HFFc6 (cell line): ENCODE results near the gene ABCC9. TPM values are rescaled to one million over a fixed set of nuclear protein-coding genes. Genes with fewer than 3 reads are reported as not detected.

Experiments used
- DNase-seq: peaks from one replicate; pipeline ENCODE4 v3.0.0-alpha.2; 2018
- H3K27ac Mint-ChIP-seq: 2 replicates; pipeline ENCODE4 v1.8.0; 2020; ENCODE audit warnings: mild to moderate bottlenecking, mixed read lengths
- H3K27me3 Mint-ChIP-seq: 2 replicates; pipeline ENCODE4 v1.8.0; 2021; ENCODE audit warnings: mild to moderate bottlenecking, moderate library complexity, mixed read lengths; ENCODE audit not compliant: insufficient read depth
- H3K36me3 Mint-ChIP-seq: 2 replicates; pipeline ENCODE4 v1.8.0; 2021; ENCODE audit warnings: low read depth, mixed read lengths
- H3K4me1 Mint-ChIP-seq: 2 replicates; pipeline ENCODE4 v1.8.0; 2020; ENCODE audit warnings: low read depth, mixed read lengths
- H3K4me3 Mint-ChIP-seq: 2 replicates; pipeline ENCODE4 v1.8.0; 2020; ENCODE audit warnings: mild to moderate bottlenecking, moderate library complexity, mixed read lengths
- H3K9me3 Mint-ChIP-seq: 2 replicates; pipeline ENCODE4 v1.8.0; 2020; ENCODE audit warnings: mild to moderate bottlenecking, mixed read lengths
- total RNA-seq, 6 experiments: library from RNA; stranded (reverse); fragmentation: NEBNext Ultra II Directional; extraction: Animal tissue kit (Norgen Biotek cat#: 25700); gene quantifications; 2 replicates in 1 of 6; 3 replicates in 5 of 6; pipeline ENCODE4 v1.2.3, GENCODE V29; 2021
- TF ChIP-seq, protein P1 (sequence below): fragments of 200-600 bp; sonication (generic); IDR thresholded peaks from 2 replicates; pipeline ENCODE4 v1.5.0; 2021; ENCODE audit warnings: antibody characterized with exemption, mild to moderate bottlenecking

ABCC9 gene
- total RNA-seq, 6 experiments from 2014 or later = 0.81 to 9.7 (median 8.2) TPM

DNA sequence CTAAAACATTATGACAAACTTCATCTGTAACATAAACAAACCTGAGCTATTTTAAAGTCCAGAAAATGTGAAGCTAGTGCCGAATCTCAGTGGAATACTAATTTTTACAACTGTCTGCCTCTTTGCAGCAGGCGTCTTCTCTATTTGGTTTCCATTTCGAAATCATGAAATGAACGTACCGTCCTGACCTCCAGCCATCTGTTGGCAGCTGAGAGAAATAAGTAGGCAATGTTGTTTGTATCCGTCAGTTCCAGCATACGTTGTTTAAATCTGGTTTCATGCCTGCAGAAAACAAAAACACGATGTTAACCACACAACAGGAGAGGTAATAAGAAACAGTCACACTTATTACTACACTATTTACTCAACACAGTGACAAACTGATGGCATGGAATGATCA is 112.4 kb downstream of the ABCC9 start:
- Mint-ChIP-seq H3K36me3 (0 out of 2 replicates have a peak, but pooled peaks cover 13% of the 10 kb centered on the region), H3K4me1 (peaks cover 18% of the 10 kb centered on the region; the same call in 1 of the 2 replicates), H3K4me3 (no peak overlapping the region), H3K27ac (no peak overlapping the region), H3K9me3 (peaks cover 14% of the 10 kb centered on the region; the same call in 1 of the 2 replicates), H3K27me3 (no peaks in the 10 kb centered on the region)
- no peak for DNase-seq
- TF ChIP-seq, protein P1, sequence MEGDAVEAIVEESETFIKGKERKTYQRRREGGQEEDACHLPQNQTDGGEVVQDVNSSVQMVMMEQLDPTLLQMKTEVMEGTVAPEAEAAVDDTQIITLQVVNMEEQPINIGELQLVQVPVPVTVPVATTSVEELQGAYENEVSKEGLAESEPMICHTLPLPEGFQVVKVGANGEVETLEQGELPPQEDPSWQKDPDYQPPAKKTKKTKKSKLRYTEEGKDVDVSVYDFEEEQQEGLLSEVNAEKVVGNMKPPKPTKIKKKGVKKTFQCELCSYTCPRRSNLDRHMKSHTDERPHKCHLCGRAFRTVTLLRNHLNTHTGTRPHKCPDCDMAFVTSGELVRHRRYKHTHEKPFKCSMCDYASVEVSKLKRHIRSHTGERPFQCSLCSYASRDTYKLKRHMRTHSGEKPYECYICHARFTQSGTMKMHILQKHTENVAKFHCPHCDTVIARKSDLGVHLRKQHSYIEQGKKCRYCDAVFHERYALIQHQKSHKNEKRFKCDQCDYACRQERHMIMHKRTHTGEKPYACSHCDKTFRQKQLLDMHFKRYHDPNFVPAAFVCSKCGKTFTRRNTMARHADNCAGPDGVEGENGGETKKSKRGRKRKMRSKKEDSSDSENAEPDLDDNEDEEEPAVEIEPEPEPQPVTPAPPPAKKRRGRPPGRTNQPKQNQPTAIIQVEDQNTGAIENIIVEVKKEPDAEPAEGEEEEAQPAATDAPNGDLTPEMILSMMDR = no peak

DNA sequence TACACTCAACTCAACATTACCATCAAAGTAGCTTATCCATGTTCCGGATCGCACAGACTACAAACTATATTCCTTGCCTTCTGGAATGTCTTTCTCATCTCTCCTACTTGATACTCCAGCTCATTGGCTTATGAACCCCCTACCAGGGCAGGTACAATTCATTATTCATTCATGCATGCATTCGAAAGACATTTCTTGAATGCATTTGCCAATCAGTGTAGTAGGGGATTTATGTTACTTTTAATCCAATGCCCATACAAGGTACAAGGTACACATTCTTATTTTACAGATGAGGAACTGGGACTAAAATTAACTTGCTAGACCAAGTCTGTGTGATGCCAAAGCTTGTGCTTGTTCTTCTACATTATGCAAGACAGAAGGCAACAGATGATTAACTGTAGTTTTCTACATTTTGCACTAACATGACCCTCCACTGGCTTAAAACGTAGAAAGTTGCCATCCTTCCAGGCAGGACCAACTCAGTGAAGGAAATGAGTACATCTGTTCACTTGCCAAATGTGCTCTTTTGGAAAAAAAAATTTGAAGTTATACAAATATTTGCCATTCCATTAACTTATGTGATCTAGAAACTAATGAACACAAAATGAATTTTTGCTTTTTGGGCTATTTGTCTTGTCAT is 113.0 kb downstream of the ABCC9 start:
- no peak for DNase-seq
- H3K4me1 Mint-ChIP-seq = peaks cover 18% of the 10 kb centered on the region; the same call in 1 of the 2 replicates

GRCh38 chr12:21827083-21827482 is 114.1 kb downstream of the ABCC9 start:
- peaks cover 10% of the 10 kb centered on the region; the same call in 1 of the 2 replicates for H3K4me1 Mint-ChIP-seq
- no peak for DNase-seq
- peaks cover 9% of the 10 kb centered on the region; the same call in 1 of the 2 replicates for H3K9me3 Mint-ChIP-seq
- H3K4me3 Mint-ChIP-seq = no peak overlapping the region
- TF ChIP-seq, protein P1 = no peak
- 0 out of 2 replicates have a peak, but pooled peaks cover 9% of the 10 kb centered on the region for H3K36me3 Mint-ChIP-seq
- H3K27ac Mint-ChIP-seq = no peak overlapping the region
- H3K27me3 Mint-ChIP-seq = no peaks in the 10 kb centered on the region

More for the DNA sequence above, 113.0 kb downstream of the ABCC9 start:
- no peak overlapping the region for H3K27ac Mint-ChIP-seq
- 0 out of 2 replicates have a peak, but pooled peaks cover 9% of the 10 kb centered on the region for H3K36me3 Mint-ChIP-seq
- no peaks in the 10 kb centered on the region for H3K27me3 Mint-ChIP-seq
- peaks cover 9% of the 10 kb centered on the region; the same call in 1 of the 2 replicates for H3K9me3 Mint-ChIP-seq
- no peak overlapping the region for H3K4me3 Mint-ChIP-seq
- TF ChIP-seq, protein P1 = no peak

- H3K4me1 Mint-ChIP-seq = peaks cover 5% of the 10 kb centered on the region; the same call in 1 of the 2 replicates
- no peak for DNase-seq
- H3K9me3 Mint-ChIP-seq = peaks cover 9% of the 10 kb centered on the region; the same call in 1 of the 2 replicates
- H3K27ac Mint-ChIP-seq = no peak overlapping the region
- H3K4me3 Mint-ChIP-seq = no peak overlapping the region
- H3K27me3 Mint-ChIP-seq = no peaks in the 10 kb centered on the region
- H3K36me3 Mint-ChIP-seq = 0 out of 2 replicates have a peak, but pooled peaks cover 9% of the 10 kb centered on the region
- TF ChIP-seq, protein P1 = no peak
Measured at GRCh38 chr12:21826618-21826910, 114.7 kb downstream of the ABCC9 start.

- H3K27me3 Mint-ChIP-seq = no peaks in the 10 kb centered on the region
- DNase-seq = no peak
- H3K27ac Mint-ChIP-seq = no peak overlapping the region
- H3K9me3 Mint-ChIP-seq = peaks cover 9% of the 10 kb centered on the region; the same call in 1 of the 2 replicates
- H3K36me3 Mint-ChIP-seq = 0 out of 2 replicates have a peak, but pooled peaks cover 9% of the 10 kb centered on the region
- TF ChIP-seq, protein P1 = no peak
- no peaks in the 10 kb centered on the region; the same call in 1 of the 2 replicates for H3K4me1 Mint-ChIP-seq
- H3K4me3 Mint-ChIP-seq = no peak overlapping the region
Measured at GRCh38 chr12:21825886-21826617, 115.2 kb downstream of the ABCC9 start.
